Effector memory CD4-positive, alpha-beta T cell (primary cell): Measurements from ENCODE around the gene TMTC1.
"Not testable (repeated sequence)": the region's sequence is repeated elsewhere in the genome, so short reads cannot be mapped to it uniquely, and the experiment has no call there.

Experiments
- DNase-seq, 3 donors: peaks; one replicate each; pipeline ENCODE4 v3.0.0-alpha.2; 2020
- H3K27ac ChIP-seq: 2 replicates; pipeline ENCODE4 v1.7.0; 2013; ENCODE audit warnings: mild to moderate bottlenecking, low read length, moderate library complexity; ENCODE audit not compliant: insufficient read depth, poor library complexity, severe bottlenecking
- H3K27me3 ChIP-seq: replicated peaks from 2 replicates; pipeline ENCODE4 v1.7.0; 2013; ENCODE audit warnings: mild to moderate bottlenecking, low read length; ENCODE audit not compliant: insufficient read depth, control insufficient read depth, poor library complexity, severe bottlenecking
- H3K36me3 ChIP-seq: 2 replicates; pipeline ENCODE4 v1.7.0; 2013; ENCODE audit warnings: mild to moderate bottlenecking, low read length, moderate library complexity; ENCODE audit not compliant: control insufficient read depth, insufficient read depth
- H3K4me1 ChIP-seq: 2 replicates; pipeline ENCODE4 v1.7.0; 2013; ENCODE audit warnings: low read length, mild to moderate bottlenecking; ENCODE audit not compliant: control insufficient read depth, insufficient read depth, poor library complexity, severe bottlenecking
- H3K4me3 ChIP-seq: 2 replicates; pipeline ENCODE4 v1.7.0; 2013; ENCODE audit warnings: low read length, low read depth, mild to moderate bottlenecking; ENCODE audit not compliant: insufficient read depth, poor library complexity, severe bottlenecking
- H3K9me3 ChIP-seq: 2 replicates; pipeline ENCODE4 v1.7.0; 2013; ENCODE audit warnings: mild to moderate bottlenecking, low read length, moderate library complexity; ENCODE audit not compliant: control insufficient read depth

TMTC1 gene

GRCh38 chr12:29639893-29640495 is 143.7 kb downstream of the TMTC1 start:
- Histone ChIP-seq H3K27me3 (no peaks in the 10 kb centered on the region), H3K36me3 (no peaks in the 10 kb centered on the region), H3K4me3 (no peak overlapping the region), H3K27ac (no peak overlapping the region), H3K4me1 (no peaks in the 10 kb centered on the region), H3K9me3 (no peaks in the 10 kb centered on the region)
- no peak for DNase-seq

GRCh38 chr12:29638528-29638927 is 145.2 kb downstream of the TMTC1 start:
- no peak for DNase-seq

DNA sequence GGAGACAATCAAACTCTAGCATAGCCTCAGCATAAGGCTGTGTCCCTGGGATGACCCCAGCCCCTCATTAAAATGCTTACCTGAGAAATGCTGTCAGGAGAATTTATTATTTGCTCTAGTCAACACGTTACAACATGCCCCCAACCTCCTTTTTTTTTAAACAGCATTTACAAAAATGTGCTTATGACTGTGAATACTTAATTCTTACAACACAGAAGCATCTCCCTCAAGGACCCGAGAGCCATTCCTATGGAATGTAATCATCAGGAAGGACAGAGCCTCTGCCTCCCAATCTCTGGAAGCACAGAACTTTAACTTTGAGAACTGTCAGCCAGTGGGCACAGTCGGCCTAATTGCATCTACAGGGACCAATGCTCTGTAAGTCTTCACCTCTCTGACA is 149.7 kb downstream of the TMTC1 start:
- DNase-seq: no peak
- no peak overlapping the region for H3K27ac ChIP-seq
- H3K9me3 ChIP-seq: no peaks in the 10 kb centered on the region
- H3K4me1 ChIP-seq: no peaks in the 10 kb centered on the region
- H3K27me3 ChIP-seq: no peaks in the 10 kb centered on the region
- no peak overlapping the region for H3K4me3 ChIP-seq
- H3K36me3 ChIP-seq: no peaks in the 10 kb centered on the region

More at GRCh38 chr12:29638528-29638927, 145.2 kb downstream of the TMTC1 start:
- H3K36me3 ChIP-seq: no peaks in the 10 kb centered on the region
- H3K27me3 ChIP-seq: no peaks in the 10 kb centered on the region
- H3K4me1 ChIP-seq: no peaks in the 10 kb centered on the region
- H3K27ac ChIP-seq: no peak overlapping the region
- H3K9me3 ChIP-seq: no peaks in the 10 kb centered on the region
- H3K4me3 ChIP-seq: no peak overlapping the region

DNA sequence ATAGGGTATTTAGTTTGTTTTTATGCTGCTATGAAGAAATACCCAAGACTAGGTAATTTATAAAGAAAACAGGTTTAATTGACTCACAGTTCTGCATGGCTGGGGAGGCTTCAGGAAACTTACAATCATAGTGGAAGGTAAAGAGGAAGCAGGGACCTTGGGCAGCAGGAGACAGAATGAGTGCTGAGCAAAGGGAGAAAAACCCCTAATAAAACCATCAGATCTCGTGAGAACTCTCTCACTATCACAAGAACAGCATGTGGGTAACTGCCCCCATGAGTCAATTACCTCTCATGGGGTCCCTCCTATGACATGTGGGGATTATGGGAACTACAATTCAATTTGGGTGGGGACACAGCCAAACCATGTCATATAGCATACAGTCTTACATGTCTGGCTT is 153.6 kb downstream of the TMTC1 start:
- not testable (repeated sequence) for H3K9me3 ChIP-seq, H3K27ac ChIP-seq

DNA sequence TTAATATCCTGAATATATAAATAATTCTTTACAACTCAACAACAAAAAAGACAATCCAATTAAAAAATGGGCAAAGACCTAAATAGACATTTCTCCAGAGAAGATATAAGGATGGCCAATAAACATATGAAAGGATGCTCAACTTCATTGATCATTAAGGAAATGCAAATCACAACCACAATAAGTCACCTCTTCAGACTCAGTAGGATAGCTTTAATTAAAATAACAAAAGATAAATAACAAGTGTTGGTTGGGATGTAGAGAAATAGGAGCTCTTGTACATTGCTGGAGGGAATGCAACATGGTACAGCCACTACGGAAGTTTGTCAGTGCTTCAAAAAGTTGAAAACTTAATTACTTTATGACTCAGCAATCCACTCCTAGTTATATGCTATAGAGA is 156.5 kb downstream of the TMTC1 start:
- DNase-seq: no peak
- H3K27me3 ChIP-seq: no peaks in the 10 kb centered on the region

More for the DNA sequence above, 153.6 kb downstream of the TMTC1 start:
- H3K27me3 ChIP-seq, DNase-seq, H3K4me3 ChIP-seq, H3K4me1 ChIP-seq, H3K36me3 ChIP-seq: not testable (repeated sequence)

DNA sequence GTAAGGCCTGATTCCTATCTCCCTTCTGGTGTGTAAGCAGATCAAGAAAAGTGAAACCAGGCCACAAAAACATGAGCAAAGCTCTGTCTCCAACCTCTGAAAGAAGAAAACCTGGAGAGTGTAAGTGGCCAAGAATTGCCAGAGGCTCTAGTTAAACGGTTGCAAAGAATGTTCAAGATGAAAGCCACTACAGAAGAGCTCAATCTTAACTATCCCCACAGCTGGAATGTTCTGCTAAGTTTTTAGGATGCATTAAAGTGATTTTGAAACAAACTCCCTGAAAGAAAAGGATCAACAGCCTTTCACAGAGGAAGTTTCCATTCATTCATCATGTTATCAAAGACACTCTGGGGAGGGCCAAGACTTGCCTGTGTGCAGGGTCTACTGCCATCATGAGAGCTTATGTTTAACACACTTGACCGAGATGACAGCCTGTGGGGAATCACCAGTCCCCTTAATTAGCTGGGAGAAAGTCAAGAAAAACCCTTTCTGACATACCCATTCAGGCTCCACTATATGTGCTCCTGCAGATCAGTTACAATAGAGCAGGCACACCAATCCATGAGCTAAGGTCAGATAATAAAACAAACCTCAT is 158.3 kb downstream of the TMTC1 start:
- Histone ChIP-seq H3K27me3 (no peaks in the 10 kb centered on the region), H3K36me3 (no peaks in the 10 kb centered on the region), H3K9me3 (no peaks in the 10 kb centered on the region), H3K4me1 (no peaks in the 10 kb centered on the region), H3K4me3 (no peak overlapping the region), H3K27ac (no peak overlapping the region)
- DNase-seq: no peak

More for the DNA sequence above, 156.5 kb downstream of the TMTC1 start:
- Histone ChIP-seq H3K4me3 (no peak overlapping the region), H3K4me1 (no peaks in the 10 kb centered on the region), H3K27ac (no peak overlapping the region), H3K9me3 (no peaks in the 10 kb centered on the region), H3K36me3 (no peaks in the 10 kb centered on the region)

GRCh38 chr12:29622251-29622650 is 161.5 kb downstream of the TMTC1 start:
- no peak for DNase-seq
- H3K4me3 ChIP-seq: no peak overlapping the region
- H3K27ac ChIP-seq: no peak overlapping the region
- H3K27me3 ChIP-seq: no peaks in the 10 kb centered on the region
- no peaks in the 10 kb centered on the region for H3K36me3 ChIP-seq
- no peaks in the 10 kb centered on the region for H3K9me3 ChIP-seq
- H3K4me1 ChIP-seq: no peaks in the 10 kb centered on the region

DNA sequence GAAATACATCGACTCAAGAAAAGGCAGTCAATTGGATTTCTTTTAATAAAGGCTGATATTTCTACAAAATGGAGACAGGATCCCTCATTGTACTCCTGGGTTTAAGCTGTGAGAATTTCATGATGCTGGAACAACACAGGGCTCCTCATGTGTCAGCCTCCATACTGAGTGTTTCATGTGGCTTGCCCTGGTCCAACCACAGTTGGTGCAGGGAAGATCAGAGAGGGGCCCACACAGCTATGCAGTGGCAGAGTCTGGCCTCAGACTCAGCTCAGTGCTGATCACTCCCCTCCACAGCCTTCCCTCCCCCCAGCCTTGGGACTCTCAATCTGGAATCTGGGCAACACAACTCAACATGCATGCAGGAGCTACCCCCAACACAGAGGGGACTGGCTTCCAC is 163.7 kb downstream of the TMTC1 start:
- DNase-seq: no peak
- Histone ChIP-seq H3K36me3 (no peaks in the 10 kb centered on the region), H3K4me3 (no peak overlapping the region), H3K9me3 (no peaks in the 10 kb centered on the region), H3K27ac (no peak overlapping the region), H3K27me3 (no peaks in the 10 kb centered on the region), H3K4me1 (no peaks in the 10 kb centered on the region)

GRCh38 chr12:29617407-29617803 is 166.3 kb downstream of the TMTC1 start:
- no peaks in the 10 kb centered on the region for H3K27me3 ChIP-seq
- H3K27ac ChIP-seq: no peak overlapping the region
- no peak overlapping the region for H3K4me3 ChIP-seq
- no peaks in the 10 kb centered on the region for H3K4me1 ChIP-seq
- no peaks in the 10 kb centered on the region for H3K36me3 ChIP-seq
- no peaks in the 10 kb centered on the region for H3K9me3 ChIP-seq
- no peak for DNase-seq

DNA sequence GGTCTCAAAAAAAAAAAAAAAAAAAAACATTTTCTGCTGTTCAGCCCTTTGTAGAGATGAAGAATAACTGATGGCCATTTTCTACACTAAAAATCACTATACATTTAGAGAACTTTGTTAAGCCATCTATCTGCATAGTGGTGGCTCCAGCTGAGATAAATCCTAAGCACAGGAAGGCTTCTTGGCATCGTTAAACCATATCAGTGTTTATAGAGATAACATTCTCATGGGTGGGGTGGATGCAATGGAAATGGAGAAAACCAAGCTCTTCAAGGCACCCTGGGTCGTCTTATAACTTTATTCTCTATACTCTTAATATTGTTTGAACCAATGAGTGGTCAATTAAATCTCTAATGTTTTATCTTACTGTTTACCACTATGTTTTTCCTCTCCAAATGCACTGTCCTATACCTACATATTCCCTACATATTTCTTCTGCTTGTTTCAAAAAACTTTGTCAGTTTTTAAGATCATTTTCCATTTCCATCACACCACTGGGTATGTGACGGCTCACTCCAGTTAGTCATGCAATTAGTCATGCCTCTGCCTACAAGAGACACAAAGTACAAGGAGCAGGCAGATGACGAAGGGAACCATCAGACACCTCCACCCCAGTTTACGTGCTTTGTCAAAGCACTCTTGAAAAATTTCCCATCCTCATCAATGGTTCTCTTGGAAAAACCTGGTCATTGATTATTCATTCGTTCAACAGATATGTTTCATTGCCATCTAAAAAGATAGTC is 166.9 kb downstream of the TMTC1 start:
- DNase-seq: no peak
- Histone ChIP-seq H3K4me3 (no peak overlapping the region), H3K27ac (no peak overlapping the region), H3K36me3 (no peaks in the 10 kb centered on the region), H3K27me3 (no peaks in the 10 kb centered on the region), H3K9me3 (no peaks in the 10 kb centered on the region), H3K4me1 (no peaks in the 10 kb centered on the region)
